ENCODE measurements around the gene TAF9B.

DNA sequence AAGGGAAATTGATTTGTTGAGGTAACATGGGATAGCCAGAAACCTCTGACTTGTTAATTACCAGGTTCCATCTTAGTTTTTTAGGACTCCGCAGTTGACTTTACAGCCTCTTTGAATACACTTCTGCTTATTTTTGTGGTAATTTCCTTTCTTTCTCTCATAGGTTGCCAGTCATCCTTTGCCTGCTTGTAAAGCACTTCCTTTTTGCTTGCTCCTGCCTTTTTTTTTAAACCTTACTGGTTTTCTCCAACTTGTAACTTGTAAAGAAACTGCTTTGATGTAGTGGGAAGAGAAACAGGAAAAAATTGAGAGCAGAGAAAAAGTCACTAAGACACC is 32.8 kb downstream of the TAF9B start:
- TF ChIP-seq, protein P1, sequence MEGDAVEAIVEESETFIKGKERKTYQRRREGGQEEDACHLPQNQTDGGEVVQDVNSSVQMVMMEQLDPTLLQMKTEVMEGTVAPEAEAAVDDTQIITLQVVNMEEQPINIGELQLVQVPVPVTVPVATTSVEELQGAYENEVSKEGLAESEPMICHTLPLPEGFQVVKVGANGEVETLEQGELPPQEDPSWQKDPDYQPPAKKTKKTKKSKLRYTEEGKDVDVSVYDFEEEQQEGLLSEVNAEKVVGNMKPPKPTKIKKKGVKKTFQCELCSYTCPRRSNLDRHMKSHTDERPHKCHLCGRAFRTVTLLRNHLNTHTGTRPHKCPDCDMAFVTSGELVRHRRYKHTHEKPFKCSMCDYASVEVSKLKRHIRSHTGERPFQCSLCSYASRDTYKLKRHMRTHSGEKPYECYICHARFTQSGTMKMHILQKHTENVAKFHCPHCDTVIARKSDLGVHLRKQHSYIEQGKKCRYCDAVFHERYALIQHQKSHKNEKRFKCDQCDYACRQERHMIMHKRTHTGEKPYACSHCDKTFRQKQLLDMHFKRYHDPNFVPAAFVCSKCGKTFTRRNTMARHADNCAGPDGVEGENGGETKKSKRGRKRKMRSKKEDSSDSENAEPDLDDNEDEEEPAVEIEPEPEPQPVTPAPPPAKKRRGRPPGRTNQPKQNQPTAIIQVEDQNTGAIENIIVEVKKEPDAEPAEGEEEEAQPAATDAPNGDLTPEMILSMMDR (IDR thresholded peaks at IDR 0.05) = no peak
- no peak for TF ChIP-seq POLR2A (IDR thresholded peaks at IDR 0.05)

Measured in Peyer's patch (tissue), 4 donors.